ENCODE measurements around the gene CLEC16A.

The CLEC16A gene

DNA sequence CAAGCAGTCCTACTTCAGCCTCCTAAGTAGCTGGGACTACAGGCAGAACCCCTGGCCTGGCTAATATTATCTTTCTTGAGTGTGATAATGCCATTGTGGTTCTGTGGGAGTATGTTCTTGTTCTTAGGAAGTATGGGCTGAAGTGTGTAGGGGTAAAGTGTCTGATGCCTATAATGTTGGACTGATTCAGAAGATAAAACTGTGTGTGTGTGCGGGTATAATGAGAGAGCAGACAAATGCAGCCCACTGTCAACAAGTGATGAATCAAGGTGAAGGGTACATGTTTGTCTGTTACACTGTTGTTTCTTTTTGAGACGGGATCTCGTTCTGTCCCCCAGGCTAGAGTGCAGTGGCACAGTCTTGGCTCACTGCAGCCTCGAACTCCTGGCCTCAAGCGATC lies 127.5 kb downstream of the CLEC16A start:
- no peak for DNase-seq

DNA sequence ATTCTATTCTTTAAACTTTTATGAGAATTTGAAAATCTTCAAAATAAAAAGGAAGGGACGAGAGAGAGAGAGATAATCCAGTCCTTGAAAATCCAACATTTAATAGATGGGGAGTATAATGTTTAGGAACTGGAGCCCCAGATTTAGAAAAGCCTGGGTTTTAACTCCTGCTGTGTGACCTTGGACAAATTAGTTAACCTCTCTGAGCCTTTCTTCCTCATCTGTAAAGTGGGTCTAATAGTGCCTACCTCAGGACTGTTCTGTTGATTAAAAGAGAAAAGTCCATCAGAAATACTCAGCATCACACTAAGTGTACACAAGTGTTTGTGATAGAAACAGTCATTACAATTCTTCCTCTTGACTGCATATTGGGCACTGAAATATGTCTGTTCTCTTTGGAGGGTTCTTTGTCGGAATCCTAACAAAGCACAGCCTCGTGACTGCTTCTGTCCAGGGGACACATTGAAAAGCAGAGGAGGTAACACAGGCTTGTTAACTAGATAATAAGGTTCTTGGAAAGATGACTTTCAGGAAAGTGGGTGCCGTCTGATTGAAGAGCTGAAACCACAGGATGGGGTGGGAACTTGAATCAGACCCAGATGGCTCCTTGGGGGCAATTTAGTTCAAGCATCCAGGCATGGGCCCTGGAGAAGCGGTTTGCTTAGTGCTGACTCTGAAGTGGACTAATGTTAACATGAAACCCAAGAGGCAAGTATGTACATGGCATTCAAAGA lies 128.2 kb downstream of the CLEC16A start:
- DNase-seq: no peak

DNA sequence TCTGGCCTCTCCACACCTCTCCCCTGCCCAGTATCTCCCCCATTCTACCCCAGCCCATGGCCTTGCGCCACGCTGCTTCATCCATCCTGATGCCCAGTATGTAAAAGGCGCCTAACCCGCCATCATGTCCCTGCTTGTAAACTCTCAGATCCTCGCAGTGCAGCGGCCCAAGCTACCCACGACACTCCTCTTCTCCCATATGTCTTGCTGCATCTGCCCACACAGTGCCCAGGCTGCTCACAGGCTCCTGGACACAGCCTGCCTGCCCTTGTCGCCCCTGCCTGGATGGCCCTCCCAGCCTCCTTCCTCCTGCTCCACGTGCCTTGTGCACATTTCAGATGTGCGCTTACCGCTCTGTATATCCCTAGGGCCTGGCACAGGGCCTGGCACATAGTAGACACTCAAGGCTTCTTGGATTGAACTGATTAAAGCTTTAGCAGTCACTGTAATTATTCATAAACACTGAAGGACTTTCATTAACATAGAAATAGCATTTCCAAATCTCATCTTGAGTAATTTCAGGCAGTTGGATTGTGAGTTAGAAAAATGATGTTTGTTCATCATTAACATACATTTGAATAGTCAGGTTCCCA lies 129.1 kb downstream of the CLEC16A start:
- no peak for DNase-seq

DNA sequence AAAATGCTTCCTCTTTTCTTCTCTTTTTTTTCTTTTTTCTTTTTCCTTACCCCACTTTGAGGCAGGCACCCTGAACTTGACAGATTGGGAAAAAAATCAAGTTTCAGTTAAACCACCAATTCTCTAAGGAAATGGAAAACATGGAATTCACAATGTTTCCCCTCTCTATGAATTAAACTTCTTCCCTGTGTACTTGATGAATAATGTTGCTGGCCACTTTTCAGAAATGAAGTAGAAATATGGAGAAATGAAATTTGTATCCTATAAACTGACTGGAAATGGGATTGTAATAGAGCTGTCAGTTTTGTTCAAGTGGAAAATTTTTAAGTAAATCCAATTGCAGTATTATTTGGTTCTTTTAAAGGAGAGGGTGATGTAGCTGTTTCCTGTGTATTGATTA lies 129.8 kb downstream of the CLEC16A start:
- no peak for DNase-seq

DNA sequence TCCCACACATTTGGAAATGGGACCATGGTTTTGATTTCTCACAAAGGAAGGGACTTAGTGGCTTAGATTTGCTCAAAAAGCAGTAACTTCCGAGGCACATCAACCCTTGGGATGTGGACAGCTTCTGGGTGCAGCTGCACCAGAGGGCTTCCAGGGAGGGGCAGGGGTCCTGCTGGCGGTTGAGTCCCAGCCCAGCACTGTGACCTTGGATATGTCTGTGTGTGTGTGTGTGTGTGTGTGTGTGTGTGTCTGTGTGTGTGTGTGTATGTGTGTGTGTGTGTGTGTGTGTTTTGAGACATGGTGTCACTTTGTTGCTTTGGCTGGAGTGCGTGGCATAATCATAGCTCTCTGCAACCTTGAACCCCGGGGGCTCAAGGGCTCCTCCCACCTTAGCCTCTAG lies 130.8 kb downstream of the CLEC16A start:
- no peak for DNase-seq

DNA sequence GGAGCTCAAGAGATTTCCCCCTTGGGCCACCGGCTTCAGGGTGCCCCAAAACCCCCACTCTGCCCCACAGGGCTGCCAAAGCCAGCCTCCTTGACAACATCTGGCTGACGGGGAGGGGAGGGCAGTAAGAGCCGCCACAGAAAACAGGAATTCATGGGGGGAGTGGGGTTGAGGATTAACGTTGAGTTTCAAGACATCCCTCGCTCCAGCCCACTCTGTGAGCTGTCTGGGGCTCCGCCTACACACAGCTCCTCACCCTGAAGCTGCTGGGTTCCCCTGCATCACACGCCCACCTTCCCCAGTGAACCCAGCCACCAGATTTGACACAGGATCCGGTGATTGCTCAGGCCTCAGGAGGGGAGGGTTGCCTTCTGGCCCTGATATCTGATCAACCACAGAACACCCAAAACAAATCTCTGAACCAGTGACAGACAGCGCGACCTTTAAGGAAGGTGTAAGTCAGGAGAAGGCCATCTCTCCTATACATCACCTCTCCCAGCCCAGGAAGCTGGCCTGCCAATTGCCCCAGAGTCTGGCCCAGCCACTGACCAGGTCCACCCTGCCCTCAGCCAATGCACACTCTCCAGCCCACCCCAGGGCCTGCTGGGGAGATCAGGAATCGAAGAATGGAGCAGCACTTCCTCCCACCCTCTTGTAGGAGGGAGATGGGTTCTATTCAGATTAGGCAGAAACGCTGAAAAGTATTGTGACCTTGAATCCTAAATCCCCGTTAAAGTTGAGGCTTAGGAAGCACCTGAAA lies 132.1 kb downstream of the CLEC16A start:
- DNase-seq: no peak

DNA sequence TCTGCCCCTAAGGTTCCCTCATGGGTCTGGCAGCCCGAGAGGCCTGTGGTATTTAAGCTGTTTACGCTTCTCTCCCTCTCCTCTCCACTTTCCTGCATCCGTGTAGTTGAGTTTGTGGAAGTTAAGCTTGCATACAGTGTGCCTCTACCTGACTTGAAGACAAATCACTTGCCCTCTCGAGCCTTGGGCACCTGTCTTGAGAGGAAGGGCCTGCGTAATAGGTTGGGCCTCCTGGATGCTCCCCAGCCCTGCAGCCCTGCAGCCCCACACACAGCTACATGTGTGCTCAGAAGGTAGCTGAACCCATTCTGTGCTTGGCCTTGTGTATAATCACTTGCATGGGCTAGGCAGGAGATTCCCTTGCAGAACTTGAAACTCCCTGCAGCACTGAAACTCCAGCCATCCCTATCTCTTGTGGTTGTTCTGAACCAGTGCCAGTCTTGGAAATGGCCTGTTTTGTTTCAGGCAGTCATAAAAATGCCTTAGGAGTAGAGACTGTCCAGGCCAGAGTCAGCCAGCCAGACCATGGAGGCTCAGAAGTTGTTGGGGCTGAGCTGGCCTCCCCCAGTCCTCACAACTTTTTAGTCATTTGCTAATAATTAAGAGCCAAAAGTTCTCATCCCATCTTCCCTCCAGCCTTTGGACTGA lies 134.6 kb downstream of the CLEC16A start:
- no peak for DNase-seq

DNA sequence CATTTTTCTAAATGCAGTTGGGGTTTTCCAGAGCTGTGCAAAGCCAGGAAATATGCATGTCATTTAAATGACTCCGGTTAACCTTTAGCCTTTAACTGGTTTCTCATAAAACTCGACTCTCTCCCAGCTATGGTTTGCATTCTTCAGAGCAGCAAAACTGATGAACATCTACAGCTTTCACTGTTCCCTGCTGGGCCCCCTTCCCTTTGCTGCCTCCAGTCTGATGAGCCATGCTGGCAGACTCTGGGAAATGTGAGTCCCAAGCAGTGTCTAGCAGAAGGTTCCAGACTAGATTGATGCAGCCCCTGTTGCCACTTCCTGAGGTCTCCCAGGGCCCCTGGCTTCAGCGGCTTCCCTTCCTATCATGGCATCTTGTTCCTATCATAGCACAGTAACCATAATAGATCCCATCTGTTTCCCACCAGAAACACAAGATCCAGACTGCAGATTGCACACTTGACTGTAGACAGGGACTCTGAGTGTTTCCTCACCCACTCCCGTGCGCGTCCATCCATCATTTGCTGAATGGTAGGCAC lies 135.4 kb downstream of the CLEC16A start:
- no peak for DNase-seq

DNA sequence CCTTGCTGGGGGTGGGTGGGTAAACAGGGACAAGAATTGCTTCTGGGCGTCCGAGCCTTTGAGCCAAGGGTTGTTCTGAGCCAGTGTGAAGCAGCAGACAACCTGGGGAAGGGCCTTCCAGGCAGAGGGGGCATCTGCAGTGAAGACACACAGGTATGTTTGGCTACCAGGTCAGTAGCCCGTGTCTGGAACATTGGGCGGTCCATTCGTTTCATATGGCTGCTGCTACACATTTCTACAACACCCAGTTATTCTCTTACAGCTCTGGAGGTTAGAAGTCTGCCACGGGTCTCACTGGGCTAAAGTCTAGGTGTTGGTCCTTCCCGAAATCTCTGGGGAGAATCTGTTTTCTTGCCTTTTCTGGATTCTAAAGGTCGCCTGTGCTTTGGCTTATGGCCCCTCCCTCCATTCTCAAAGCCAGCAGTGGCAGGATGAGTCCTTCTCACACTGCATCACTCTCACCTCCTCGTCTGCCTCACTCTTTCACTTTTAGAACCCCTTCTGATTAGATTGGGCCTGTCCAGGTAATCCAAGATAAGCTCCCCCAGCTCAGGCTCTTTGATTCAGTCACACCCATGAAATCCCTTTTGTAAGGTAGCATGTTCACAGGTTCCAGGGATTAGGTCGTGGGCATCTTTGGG lies 136.1 kb downstream of the CLEC16A start:
- no peak for DNase-seq

DNA sequence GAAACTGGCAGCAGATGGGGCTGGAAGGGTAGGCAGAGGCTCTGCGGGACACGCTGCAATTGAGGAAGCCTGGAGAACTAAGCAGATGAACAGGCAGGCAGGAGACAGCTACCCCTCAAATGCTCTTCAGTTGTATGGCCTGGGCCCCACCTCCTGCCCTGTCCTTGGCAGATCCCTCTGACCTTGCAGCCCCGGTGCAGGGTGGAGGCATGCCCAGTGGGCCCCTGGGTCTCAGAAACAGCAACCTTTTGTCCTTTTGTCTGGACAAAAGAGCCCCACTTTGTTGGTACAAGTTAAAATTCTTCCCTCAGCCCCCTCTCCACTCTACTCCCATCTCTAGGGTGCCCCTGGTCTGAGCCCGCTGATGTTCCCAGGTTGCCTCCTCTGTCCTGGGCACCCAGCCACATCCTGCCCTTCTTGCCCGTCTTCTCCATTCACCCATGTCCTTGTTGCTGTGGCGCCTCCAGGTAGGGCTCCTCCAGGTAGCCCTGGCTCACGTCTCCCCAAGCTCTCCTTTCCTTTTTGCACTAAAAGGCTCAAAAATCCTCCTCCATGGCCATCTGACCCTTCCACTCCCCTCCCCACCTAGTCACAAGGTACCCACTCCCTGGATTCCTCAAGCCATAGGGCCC lies 136.8 kb downstream of the CLEC16A start:
- no peak for DNase-seq

DNA sequence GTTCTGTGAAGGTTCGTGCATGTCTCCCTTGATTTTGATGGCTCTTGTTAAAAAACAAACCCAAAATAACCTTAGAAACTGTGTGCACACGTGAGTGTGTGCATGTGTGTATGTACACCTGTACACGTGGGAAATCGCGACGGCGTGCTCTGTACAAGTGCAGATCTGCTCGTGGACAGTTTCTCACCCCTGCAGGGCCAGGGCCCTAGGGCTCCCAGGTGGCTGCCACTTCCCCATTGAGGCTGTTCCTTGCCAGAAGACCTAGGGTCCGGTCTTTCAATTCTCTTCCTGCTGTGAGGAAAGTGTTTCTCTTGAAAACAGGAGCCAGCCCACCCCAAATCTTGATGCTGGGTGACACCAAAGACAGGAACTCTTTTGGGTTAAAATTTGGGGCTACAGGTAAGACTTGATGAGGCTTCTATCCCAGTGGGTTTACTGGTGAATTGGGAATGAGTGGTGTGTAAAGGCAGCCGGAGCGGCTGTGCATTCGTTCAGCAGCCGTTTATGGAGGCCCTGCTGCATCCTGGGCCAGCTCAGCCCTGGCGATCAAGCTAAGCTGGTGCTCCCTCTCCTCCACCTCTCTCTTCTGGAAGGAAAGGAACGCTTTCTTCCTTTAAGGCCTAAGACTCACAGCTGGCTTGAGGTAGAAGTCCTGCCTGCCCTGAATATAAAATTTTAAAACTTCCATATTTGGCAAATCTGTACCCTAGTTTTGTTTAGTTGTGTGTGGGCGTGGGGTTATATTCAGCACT lies 137.9 kb downstream of the CLEC16A start:
- no peak for DNase-seq

DNA sequence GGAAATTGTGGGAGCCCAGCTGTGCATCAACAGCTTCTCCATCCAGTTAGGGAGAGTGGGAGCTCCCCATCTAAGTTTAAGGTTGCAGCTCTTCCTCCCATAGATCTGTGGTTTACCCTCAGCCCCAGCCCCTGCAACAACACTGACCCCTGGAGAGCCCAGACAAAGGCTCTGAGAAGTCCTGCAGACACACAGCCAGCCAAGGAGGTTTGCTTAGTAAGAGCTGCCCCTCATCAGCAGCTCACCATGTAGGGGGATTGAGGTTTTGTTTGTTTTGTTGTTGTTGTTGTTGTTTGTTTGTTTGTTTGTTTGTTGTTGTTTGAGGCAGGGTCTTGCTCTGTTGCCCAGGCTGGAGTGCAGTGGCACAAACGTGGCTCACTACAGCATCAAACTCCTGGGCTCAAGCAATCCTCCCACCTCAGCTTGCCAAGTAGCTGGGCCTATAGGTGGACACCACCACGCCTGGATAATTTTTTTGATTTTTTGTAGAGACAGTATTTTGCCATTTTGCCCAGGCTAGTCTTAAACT lies 138.6 kb downstream of the CLEC16A start:
- no peak for DNase-seq

DNA sequence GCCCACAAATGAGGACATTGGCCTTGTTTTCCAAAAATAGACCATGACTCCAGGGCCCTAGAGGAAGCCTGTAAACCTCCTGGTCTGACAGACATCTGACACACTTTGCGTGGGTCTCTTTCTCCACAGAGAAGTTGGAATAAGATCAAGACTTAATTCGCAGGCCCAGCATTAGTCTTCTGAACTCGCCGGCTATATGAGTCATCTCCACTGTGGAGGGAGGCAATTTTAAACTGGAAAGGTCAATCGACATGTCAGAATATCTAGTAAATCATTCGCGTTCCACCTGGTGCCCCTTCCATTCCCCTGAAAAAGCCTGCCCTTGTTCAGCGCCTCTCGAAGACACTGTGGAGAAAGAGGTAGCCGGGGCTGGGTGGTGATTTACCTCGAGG lies 140.1 kb downstream of the CLEC16A start:
- no peak for DNase-seq

DNA sequence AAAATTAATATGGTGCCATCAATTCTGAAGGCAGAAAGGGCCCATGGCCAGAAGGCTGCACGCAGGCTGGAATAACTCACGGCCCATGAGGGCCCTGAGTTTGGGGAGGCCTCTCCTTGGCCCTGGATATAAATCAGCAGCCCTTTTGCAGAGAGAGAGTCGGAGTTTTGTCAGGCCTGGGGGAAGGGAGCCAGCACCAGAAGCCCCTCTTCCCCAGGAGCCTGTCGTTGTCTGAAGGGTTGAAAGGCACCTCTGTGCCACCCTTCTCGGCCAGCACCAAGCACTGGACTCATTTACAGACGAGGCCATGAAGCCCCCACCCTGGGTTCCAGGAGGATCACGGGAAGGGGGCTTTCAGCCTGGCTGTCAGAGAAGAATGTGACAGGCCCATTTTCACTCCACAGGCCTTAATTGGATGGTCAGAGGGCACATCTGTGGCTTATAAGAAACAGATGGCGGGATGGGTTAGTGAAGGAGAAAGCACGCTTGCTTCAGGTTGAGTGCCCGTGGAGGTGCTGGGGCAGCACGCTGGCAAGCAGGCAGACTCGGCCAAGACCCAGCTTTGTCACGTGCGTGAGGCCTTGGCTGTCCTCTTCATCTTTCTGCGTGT lies 140.6 kb downstream of the CLEC16A start:
- DNase-seq: no peak

DNA sequence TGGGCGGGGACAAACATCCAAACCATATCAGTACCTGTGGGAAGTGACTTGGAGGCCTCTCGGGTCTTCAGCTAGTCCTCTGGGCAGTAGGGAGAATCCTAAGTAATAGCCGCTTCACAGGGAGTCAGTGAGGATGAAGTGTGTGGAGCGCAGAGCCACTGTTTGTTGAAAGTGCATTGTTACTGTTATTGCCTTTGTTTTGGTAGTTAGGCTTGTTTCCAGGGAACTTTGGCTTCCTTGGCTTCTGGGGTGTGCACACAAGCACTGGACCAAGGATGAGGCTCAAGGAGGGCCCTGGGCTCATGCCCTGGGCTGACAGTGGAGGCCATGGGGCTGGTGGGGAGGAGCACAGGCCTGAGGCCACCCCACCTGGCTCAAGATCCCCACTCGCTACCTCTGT lies 141.6 kb downstream of the CLEC16A start:
- DNase-seq: no peak

DNA sequence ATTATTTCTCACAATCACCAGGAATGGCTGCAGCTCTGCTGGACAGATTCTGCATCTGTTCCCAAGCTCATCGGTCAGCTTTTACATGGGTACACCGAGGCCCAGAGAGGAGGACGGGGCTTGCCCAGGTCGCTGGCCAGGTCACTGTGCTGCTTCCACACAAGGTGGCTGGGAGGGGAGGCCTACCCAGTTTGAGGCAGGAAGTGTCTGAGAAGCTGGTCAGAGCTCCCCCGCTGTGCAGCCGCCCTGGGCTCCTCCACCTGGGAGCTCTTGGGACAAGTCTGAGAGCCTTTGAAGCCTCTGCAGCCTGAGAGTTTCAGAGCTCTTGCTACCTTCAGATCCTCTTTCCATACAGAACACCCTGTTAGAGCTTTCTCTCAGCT lies 143.3 kb downstream of the CLEC16A start:
- no peak for DNase-seq

DNA sequence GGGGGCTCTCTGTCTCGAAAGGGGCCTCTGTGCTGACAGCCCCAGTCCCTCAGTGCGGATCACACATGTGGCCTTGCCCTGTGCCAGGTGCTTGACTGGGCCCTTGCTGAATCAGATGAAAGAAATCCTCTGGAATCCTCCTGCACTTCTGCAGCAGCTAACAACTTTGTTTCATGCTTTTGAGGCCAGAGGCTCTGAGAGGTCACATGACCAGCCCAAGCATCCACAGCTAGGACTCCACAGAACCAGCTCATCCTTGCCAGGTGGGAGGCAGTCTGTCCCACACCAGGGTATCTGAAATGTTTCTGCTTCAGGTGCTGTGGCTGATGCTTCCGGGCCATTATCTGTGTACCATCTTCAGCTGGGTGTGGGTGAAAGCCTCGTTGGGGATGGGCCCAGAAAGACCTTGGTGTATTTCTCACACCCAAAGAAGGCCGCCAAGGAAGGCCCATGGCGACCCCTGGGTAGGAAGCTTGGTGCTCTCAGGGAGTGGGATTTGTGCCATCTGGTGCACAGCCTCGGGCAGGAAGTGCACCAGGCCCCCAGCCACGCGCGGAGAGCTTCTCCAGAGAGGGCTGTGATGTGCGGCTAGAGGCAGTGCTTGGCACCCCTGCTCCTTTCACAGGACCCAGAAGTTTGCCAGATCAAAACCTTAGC lies 143.8 kb downstream of the CLEC16A start:
- DNase-seq: no peak

DNA sequence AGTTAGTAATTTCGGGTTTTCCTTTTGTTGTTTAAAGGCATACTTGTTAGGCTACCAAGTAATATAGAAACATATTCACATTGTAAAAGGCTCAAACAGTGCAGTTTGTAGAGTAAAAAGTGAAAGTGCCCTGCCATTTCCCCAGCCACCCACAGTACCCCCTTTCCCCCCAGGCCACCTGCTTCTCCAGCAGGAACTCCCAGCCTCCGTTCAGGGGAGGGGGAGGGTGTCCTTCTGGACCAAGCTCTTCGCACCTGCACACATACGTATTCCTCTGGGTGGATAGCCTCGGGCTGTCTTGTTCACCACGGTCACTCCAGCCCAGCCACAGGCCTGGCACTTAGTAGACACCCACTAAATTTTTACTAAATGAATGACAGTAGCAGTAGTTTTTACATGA lies 144.5 kb downstream of the CLEC16A start:
- no peak for DNase-seq

DNA sequence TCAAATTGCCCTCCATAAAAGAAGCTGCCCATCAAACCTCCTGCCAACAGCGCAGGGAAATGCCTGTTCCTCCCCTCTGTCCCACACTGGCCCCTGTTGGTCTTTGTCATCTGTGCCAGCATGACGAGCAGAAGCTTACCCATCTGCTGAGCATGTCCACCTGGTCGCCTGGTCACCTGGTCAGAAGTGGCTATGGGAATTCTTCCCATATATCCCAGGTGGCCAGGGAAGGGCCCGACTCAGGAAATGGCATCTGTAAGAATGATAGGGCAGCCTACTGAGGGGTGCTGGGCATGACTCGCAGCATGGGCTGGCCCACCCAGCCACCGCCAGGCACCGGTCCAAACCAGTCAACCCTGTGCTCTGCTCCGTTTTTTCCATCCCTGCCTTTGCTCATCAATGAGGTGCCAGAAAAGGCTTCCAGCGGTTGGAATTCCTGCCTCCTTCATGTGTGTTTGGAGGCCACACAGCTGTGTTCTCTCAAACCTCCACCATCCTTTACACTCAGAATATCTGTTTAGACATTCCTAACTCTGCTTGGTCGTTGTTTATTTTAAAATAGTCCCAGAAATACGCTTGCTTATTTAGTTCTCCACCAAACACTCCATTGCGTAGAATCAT lies 145.2 kb downstream of the CLEC16A start:
- no peak for DNase-seq

DNA sequence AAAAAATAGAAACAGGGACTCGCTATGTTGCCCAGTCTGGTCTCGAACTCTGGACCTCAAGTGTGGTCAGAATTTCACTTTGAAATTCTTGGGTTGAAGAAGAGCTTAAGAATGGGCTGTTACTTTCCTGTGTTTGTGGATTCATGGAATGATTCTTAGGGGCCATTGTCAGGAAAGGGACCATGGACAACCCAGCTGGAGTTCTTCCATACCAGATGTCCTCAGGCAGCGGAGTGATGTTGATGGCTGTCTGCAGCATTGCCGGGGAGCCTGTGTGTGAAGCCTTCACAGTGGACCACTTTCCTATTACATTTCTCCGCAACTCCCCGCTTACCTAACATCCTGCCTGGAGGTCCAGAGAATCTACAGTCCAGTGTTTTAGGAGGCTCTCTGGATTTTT lies 145.9 kb downstream of the CLEC16A start:
- DNase-seq: no peak
